BE2C (cell line): ENCODE measurements around the gene FHAD1.
"Not testable (repeated sequence)": the region's sequence is repeated elsewhere in the genome, so short reads cannot be mapped to it uniquely, and the experiment has no call there.

Source experiments
- DNase-seq: peaks from one replicate; pipeline ENCODE4 v3.0.0-alpha.2; 2020
- H3K27me3 ChIP-seq: fragments of 250-450 bp; sonication (Bioruptor Pico); 2 replicates; pipeline ENCODE4 v1.5.1; 2020; ENCODE audit warnings: mild to moderate bottlenecking
- H3K36me3 ChIP-seq: fragments of 250-450 bp; sonication (Bioruptor Pico); 2 replicates; pipeline ENCODE4 v1.5.1; 2020; ENCODE audit warnings: mild to moderate bottlenecking
- H3K4me1 ChIP-seq: fragments of 250-450 bp; sonication (Bioruptor Pico); 2 replicates; pipeline ENCODE4 v1.5.1; 2020
- H3K4me3 ChIP-seq: 2 replicates; pipeline ENCODE4 v1.5.1; 2011; ENCODE audit warnings: low read depth, low read length
- H3K9me3 ChIP-seq: fragments of 250-450 bp; sonication (Bioruptor Pico); 2 replicates; pipeline ENCODE4 v1.5.1; 2020
- TF ChIP-seq, protein P1 (sequence below): IDR thresholded peaks from 2 replicates; pipeline ENCODE4 v1.5.1; 2012; ENCODE audit warnings: mild to moderate bottlenecking, low read depth, low read length

Gene FHAD1

GRCh38 chr1:15383810-15384209 is 136.8 kb downstream of the FHAD1 start:
- no peak overlapping the region for H3K4me3 ChIP-seq
- H3K36me3 ChIP-seq = no peaks in the 10 kb centered on the region
- H3K4me1 ChIP-seq = no peaks in the 10 kb centered on the region; the same call in 1 of the 2 replicates
- H3K9me3 ChIP-seq = no peaks in the 10 kb centered on the region
- TF ChIP-seq, protein P1, sequence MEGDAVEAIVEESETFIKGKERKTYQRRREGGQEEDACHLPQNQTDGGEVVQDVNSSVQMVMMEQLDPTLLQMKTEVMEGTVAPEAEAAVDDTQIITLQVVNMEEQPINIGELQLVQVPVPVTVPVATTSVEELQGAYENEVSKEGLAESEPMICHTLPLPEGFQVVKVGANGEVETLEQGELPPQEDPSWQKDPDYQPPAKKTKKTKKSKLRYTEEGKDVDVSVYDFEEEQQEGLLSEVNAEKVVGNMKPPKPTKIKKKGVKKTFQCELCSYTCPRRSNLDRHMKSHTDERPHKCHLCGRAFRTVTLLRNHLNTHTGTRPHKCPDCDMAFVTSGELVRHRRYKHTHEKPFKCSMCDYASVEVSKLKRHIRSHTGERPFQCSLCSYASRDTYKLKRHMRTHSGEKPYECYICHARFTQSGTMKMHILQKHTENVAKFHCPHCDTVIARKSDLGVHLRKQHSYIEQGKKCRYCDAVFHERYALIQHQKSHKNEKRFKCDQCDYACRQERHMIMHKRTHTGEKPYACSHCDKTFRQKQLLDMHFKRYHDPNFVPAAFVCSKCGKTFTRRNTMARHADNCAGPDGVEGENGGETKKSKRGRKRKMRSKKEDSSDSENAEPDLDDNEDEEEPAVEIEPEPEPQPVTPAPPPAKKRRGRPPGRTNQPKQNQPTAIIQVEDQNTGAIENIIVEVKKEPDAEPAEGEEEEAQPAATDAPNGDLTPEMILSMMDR = no peak
- H3K27me3 ChIP-seq = no peaks in the 10 kb centered on the region
- no peak for DNase-seq

- Histone ChIP-seq H3K4me3 (no peak overlapping the region), H3K27me3 (no peaks in the 10 kb centered on the region), H3K9me3 (no peaks in the 10 kb centered on the region), H3K36me3 (no peaks in the 10 kb centered on the region), H3K4me1 (no peaks in the 10 kb centered on the region; the same call in 1 of the 2 replicates)
- no peak for DNase-seq
- TF ChIP-seq, protein P1 = no peak
These were observed 137.4 kb downstream of the FHAD1 start for GRCh38 chr1:15384301-15384901.

- H3K36me3 ChIP-seq = no peaks in the 10 kb centered on the region
- DNase-seq = no peak
- no peaks in the 10 kb centered on the region for H3K9me3 ChIP-seq
- H3K4me3 ChIP-seq = no peak overlapping the region
- no peaks in the 10 kb centered on the region; the same call in 1 of the 2 replicates for H3K4me1 ChIP-seq
- TF ChIP-seq, protein P1 = no peak
- H3K27me3 ChIP-seq = no peaks in the 10 kb centered on the region
These were observed 138.4 kb downstream of the FHAD1 start for GRCh38 chr1:15385420-15385819.

DNA sequence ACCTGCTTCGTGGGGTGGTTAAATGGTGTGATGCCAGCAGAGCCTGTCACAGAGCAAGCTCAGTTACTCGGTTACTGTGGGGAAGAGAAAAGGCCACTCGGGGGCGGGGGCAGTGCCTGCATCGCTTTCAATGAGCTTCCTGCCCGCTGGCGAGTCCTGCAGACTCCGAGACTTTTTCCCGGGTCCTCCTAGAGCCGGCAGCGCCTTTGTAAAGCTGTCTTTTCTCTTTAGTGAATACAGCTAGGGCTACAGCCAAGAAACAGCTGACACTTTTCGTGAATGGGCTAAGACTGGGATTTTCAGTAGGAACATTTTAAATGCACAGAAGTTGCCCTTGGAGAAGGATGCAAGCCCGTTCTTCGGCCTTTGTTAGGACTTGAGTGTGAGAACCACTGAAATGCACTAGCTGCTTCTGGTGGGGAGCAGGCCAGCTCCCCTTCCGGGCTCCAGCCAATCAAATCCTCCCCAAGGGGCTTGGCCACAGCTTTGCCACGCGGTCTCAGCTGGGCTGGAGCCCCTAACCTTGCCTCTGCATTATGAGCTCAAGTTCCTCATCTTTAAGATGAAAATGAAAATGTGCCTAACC is 139.2 kb downstream of the FHAD1 start:
- H3K4me1 ChIP-seq = no peaks in the 10 kb centered on the region; the same call in 1 of the 2 replicates
- no peak for DNase-seq
- no peak overlapping the region for H3K4me3 ChIP-seq
- H3K27me3 ChIP-seq = no peaks in the 10 kb centered on the region
- TF ChIP-seq, protein P1 = no peak
- H3K9me3 ChIP-seq = no peaks in the 10 kb centered on the region
- no peaks in the 10 kb centered on the region for H3K36me3 ChIP-seq

DNA sequence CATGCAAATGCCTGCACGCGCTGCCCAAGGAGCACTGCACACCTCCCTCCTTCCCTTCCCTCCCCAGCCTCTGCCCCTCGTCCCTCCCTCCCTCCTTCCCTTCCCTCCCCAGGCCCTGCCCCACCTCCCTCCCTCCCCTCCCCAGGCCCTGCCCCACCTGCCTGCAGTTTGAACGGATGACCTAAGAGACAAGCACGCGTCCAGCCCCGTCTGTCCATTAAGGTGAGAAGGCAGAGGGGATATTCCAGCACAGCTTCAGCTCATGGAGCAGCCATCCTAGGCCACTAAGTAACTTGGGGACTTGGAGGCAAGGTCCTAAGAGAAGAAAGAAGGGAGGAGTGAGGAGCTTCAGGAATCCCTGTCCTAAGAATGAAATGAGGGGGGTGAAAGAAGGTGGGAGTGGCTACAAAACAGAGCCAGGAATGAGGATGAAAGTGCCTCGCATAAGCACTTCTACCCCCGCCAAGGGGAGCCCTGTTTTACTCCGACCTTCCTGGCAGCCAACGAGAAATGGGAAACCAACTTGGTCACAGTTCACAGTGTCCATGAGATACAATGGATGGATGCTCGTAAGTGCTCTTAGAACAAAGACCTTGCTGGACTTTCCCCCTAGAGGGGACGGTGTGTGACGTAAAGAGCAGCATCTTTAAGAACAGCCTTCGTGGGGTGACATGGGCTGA is 141.3 kb downstream of the FHAD1 start:
- Histone ChIP-seq H3K4me3 (no peak overlapping the region), H3K27me3 (no peaks in the 10 kb centered on the region), H3K9me3 (no peaks in the 10 kb centered on the region), H3K36me3 (no peaks in the 10 kb centered on the region), H3K4me1 (no peaks in the 10 kb centered on the region)
- DNase-seq = no peak
- TF ChIP-seq, protein P1 = no peak

DNA sequence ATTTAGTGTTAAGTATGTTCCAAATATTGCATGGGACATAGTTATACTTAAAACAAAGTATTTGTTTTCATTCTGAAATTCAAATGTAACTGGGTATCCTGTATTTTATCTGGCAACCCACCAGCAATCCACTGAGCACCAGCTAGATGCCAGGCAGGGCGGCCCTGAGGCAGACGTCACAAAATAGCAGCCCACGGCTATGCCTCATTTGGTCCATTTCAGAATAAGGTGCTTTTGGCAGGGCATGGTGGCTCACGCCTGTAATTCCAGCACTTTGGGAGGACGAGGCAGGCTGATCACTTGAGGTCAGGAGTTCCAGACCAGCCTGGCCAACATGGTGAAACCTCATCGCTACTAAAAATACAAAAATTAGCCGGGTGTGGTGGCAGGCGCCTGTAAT is 142.8 kb downstream of the FHAD1 start:
- H3K4me1 ChIP-seq, H3K9me3 ChIP-seq, DNase-seq, H3K36me3 ChIP-seq, H3K27me3 ChIP-seq, H3K4me3 ChIP-seq: not testable (repeated sequence)
